Measurements from ENCODE around the gene MLH3.

Gene MLH3

GRCh38 chr14:75066691-75067090 is 15.4 kb upstream of the MLH3 start:
- no peak for DNase-seq (ENCODE audit: low read depth in 2 of 2)

DNA sequence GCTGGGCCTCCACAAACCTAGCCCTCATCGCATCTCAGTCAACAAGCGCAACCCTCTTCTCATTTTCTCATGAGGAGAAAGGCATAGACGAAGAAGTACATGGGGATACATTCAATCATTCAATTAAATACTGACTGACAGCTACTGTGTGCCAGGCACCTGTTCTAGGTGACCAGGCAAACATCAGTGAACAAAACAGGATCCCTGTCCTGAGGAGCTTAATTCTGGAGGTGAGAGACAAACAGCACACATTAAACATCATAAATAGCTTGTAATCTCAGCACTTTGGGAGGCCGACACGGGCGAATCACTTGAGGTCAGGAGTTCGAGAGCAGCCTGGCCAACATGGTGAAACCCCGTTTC is 12.9 kb upstream of the MLH3 start:
- DNase-seq (ENCODE audit: low read depth in 2 of 2): no peak

DNA sequence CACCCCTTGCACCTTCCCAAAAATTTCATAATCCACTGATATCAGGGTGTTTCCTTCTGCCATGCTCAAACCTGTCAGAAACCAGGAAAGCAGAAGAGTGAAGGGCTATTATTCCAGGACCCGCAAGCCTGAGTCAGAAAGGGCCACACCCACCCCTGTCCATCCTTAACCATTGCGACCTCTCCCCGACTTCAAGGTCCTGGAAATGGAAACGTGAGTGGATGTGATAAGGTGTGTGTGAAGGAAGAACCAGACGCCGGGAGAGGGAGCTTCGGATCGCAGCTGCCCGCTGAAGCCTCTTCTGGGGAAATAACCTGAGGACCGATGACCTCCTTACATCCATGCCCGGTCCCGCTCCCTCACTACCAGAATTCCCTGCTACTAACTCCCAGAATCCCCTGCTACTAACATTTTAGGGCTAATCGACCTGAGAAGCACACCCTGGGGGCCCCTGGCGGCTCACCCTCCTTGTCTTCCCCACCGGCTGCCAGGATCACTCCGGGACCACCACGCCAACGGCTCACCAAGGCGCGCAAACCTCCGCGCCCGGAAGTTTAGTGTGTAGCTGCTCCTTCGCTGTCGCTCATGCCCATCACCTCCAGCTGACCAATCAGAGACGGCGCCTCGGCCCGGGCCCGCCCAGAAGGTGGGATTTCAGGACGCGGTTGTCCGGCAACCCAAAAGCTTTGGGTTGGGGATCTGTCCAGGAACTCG is 12.4 kb upstream of the MLH3 start, which contains the start of gene ACYP1:
TSS of gene ACYP1 (minus strand) at position 534 of the 714 bp plus-strand sequence. CDS start at position 63, 471 bp downstream.
- peak; percentile 90 to 91 for DNase-seq (ENCODE audit: low read depth in 2 of 2)

DNA sequence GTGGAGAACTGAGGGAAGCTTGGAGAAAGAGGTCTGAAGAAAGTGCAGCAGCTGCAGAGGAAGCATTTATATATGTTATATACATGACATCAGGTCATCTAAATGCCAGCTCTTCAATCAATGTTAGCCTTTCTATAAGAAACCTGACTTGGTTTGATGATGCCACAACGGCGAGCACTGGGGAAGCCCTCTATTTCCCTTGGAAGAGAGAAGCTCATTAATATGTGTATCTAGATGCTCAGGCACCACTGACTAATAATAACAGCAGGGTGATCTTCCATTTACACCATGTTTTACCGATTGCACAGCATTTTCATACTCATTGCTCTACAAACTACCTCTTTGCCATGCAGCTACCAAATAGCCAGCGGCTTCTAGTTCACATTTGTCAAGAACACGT is 11.7 kb upstream of the MLH3 start:
- no peak for DNase-seq (ENCODE audit: low read depth in 2 of 2)

DNA sequence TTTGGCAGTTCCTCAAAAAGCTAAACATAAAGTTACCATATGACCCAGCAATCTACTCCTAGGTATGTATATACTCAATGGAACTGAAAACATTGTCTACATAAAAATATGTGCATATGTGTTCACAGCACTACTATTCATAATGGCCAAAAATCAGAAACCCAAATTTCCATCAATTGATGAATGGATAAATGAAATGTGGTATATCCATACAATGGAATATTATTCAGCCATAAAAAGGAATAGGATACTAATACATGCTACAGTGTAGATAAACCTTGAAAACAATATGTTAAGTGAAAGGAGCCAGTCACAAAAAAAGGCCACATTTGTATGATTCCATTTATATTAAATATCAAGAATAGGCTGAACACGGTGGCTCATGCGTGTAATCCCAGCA is 9.2 kb upstream of the MLH3 start:
- no peak for DNase-seq (ENCODE audit: low read depth in 2 of 2)

GRCh38 chr14:75059642-75060041 is 8.4 kb upstream of the MLH3 start:
- no peak for DNase-seq (ENCODE audit: low read depth in 2 of 2)

DNA sequence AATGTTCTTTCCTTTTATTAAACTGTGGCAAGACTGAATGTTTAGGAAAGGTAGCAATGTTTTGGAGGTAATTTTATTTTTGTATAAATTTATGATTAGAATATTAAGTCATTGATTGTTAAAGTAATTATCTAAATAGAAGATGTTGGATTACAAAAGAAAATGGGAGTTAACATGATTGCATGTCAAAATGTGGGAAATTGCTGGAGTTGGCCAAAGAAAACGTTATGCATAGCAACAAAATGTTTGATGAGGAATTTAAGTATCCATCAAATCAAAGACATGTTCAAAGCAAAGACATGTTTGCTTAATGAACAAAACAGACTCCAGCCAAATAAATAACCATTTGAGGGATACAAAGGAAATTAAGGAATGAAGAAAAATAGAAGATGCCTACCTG is 3.2 kb upstream of the MLH3 start:
- no peak for DNase-seq (ENCODE audit: low read depth in 2 of 2)

DNA sequence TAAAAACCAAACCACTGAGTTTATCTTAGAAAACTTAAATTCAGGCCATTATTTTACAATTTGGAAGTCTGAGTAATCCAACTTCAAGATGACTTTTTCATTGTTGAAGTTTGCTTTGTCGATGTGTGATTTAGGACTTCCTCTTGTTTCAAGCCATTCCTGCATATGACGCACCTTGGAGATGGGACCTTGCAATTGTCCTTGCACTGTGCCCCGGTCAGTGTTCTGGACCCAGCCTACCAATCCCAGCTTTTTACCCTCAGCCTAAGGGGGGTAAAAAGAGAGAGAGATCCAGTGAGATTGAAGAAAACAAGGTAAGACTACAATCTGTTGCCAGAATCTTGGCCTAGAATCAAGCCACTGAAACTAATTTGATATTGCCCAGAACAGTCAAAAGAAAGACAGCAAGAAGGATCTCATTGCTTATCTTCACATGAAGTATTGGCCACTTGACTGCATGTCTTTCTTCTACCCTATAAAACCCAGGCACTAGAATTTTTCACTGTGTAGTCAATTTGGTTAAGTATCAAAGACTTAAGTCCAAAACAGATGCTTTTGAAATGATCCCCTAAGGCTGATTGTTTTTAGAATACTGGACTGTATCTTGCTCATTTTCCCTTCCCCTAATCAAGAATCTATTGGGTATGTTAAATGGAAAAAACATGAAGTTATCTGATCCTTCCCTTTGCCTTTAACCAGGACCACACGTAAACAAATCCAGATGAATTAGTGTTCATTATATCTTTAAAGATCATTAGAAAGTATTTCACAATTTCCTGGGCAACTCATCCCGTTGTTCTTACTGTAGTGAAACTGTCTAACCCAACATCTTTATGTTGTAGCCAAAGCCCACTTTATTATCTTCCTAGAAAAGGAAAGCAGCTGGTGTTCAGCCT is 2.4 kb upstream of the MLH3 start:
- DNase-seq (ENCODE audit: low read depth in 2 of 2): no peak

- DNase-seq (ENCODE audit: low read depth in 2 of 2): no peak
Measured at GRCh38 chr14:75051556-75051899, 261 bp upstream of the MLH3 start.

DNA sequence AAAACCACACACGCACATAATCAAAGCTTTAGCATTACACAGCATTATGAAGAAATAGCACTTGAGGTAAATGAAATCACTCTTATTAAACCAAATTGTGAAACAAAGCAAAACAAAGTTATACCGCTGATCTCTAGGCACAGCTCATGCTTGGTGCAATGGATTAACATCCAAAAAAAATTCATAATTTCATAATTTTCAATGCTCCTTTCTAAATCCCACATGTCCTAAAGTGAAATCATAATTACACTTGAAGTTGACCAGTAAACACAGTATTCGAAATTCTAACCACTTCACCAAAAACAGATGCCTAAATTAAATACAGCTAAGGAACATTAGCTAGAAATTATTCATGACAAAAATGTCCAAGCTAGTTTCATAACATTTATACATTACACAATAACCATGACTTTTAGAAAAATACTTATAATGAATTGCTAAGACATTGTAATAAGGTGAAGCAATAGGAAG is 1.5 kb downstream of the MLH3 start:
- no peak for DNase-seq (ENCODE audit: low read depth in 2 of 2)

DNA sequence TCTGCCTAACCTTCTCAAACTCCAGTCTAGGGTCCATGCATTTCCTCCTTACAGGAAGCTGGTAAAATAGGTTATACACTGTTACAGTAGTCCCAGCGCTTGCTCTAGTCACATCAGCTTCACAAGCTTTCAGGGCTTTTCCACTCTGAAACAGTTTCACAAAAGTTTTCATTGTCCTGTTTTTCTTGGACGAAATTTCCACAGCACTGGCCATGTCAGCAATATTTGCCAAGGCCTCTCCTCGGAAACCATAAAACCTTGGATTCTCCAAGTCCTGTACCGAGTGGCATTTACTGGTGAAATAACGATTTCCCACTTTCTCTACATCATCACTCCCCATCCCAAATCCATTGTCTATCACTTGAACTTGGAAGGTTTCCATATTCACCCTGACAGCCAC is 2.1 kb downstream of the MLH3 start:
- no peak for DNase-seq (ENCODE audit: low read depth in 2 of 2)

- DNase-seq (ENCODE audit: low read depth in 2 of 2): no peak
Measured at GRCh38 chr14:75048101-75048500, 3.2 kb downstream of the MLH3 start.

DNA sequence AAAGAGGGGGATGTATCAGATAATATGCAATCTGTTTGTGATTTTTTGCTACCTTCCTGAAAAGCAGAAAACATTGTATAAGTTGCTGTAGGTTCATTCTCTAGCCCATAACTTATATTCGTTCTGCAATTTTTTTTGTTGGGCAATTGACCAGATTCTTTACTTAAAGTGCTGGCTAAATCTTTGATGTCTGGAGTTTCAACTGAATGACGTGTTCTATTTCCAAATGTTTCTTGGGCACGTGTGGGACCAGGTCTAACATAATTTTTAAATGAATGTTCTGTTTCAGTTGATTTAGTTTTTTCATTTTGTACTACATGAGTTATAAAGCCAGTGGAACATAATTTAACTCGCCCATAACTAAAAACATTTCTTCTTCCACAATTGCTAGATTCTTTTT is 3.8 kb downstream of the MLH3 start:
- no peak for DNase-seq (ENCODE audit: low read depth in 2 of 2)

GRCh38 chr14:75046899-75047298 is 4.4 kb downstream of the MLH3 start:
- DNase-seq (ENCODE audit: low read depth in 2 of 2): no peak

- no peak for DNase-seq (ENCODE audit: low read depth in 2 of 2)
Measured at GRCh38 chr14:75046275-75046674, 5.0 kb downstream of the MLH3 start.

DNA sequence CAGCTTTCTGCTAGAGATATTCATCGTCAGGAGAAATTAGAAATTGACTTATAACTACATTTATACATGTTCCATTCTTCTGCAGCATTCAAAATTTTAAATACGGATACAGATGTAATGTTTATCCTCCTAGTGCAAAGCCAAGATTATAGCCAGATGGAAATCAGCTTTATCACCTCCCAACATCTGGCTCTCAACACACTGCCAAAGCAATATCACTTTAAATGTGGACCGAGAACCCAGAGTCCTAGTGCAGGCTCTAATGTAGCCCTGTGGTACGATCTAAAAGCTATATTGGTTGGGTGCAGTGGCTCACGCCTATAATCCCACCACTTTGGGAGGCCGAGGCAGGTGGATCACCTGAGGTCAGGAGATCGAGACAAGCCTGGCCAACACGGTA is 6.5 kb downstream of the MLH3 start:
- no peak for DNase-seq (ENCODE audit: low read depth in 2 of 2)

- no peak for DNase-seq (ENCODE audit: low read depth in 2 of 2)
Measured at GRCh38 chr14:75044322-75044721, 6.9 kb downstream of the MLH3 start.

GRCh38 chr14:75042035-75042434 is 9.2 kb downstream of the MLH3 start:
- DNase-seq (ENCODE audit: low read depth in 2 of 2): no peak

- DNase-seq (ENCODE audit: low read depth in 2 of 2): no peak
Measured at GRCh38 chr14:75041613-75042012, 9.7 kb downstream of the MLH3 start.

DNA sequence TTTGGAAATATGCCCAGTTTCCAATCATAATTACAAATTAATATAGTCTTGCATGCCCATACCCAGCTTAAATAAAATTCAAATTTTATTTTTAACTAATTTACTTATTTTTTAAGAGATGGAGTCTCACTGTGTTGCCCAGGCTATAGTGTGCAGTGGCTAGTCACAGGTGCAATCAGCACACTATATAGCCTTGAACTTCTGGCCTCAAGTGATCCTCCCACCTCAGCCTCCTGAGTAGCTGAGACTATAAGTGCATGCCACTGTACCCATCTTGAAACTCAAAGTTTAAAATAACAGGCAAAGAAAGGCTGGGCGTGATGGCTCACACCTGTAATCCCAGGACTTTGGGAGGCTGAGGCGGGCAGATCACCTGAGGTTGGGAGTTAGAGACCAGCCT is 10.3 kb downstream of the MLH3 start:
- DNase-seq (ENCODE audit: low read depth in 2 of 2): no peak

DNA sequence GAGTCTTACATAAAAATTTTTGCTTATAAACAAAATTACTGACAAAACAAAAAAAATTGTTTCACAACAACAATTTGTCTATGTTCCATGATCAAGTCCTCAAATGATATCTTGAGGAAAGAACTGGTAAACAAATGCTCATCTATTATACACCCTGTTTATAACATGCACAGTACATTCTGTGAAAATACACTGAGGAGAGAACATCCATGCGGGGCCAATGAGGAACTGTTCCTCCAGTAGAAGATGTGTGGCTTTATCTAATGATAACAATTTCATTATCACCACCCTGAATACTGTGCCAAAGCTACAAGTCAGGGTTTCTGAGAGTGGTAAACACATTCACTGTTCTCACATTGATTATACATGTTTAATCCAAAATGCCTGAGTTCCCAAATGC is 10.8 kb downstream of the MLH3 start:
- no peak for DNase-seq (ENCODE audit: low read depth in 2 of 2)

DNA sequence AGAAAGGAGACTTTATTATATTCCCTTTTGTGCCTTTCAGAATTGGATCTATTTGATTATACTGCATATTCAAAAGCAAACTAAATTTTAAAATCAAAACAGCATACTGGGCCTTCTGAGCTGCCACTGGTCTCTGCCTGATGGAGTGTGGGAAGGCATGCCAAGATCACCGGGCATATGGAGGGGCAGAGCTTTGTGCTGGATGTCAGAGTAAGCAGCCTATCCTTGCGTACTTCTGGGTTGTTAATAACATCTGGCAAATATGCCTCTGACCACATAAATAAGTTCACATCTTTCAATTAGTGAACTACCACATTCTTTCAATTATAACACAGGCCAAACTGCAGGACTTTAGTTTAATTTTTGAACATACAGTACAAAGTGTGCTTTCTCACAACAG is 18.3 kb downstream of the MLH3 start:
- no peak for DNase-seq (ENCODE audit: low read depth in 2 of 2)

GRCh38 chr14:75030147-75030546 is 21.1 kb downstream of the MLH3 start:
- no peak for DNase-seq (ENCODE audit: low read depth in 2 of 2)
